DOHH2 (cell line): ENCODE results near the gene GPR61.
A peak's percentile ranks its signal among the peaks of the same experiment; 100 is the strongest.

Experiments
- H3F3A ChIP-seq: fragments of 200-600 bp; sonication (generic), shearing (Covaris generic); 2 replicates; pipeline ENCODE4 v1.6.0; 2016; ENCODE audit warnings: antibody characterized with exemption, mild to moderate bottlenecking; ENCODE audit not compliant: control insufficient read depth, insufficient read depth
- H3K27ac ChIP-seq: fragments of 200-600 bp; sonication (generic); 2 replicates; pipeline ENCODE4 v1.5.1; 2014; ENCODE audit warnings: low read depth, mild to moderate bottlenecking, low read length, moderate library complexity
- H3K27me3 ChIP-seq: fragments of 200-600 bp; sonication (generic); 2 replicates; pipeline ENCODE4 v1.6.1; 2014; ENCODE audit warnings: mild to moderate bottlenecking, low read length, mixed read lengths; ENCODE audit not compliant: control insufficient read depth
- H3K36me3 ChIP-seq: fragments of 200-600 bp; sonication (generic); 2 replicates; pipeline ENCODE4 v1.6.1; 2014; ENCODE audit warnings: mild to moderate bottlenecking, low read length, moderate library complexity, mixed read lengths; ENCODE audit not compliant: control insufficient read depth
- H3K4me1 ChIP-seq: fragments of 200-600 bp; sonication (generic); 2 replicates; pipeline ENCODE4 v1.6.1; 2014; ENCODE audit warnings: mild to moderate bottlenecking, low read length, mixed read lengths; ENCODE audit not compliant: control insufficient read depth
- H3K4me2 ChIP-seq: fragments of 200-600 bp; sonication (generic); 2 replicates; pipeline ENCODE4 v1.6.0; 2014; ENCODE audit warnings: mild to moderate bottlenecking, low read length, moderate library complexity
- H3K4me3 ChIP-seq: fragments of 200-600 bp; sonication (generic); 2 replicates; pipeline ENCODE4 v1.5.1; 2014; ENCODE audit warnings: mild to moderate bottlenecking, low read length, mixed read lengths
- H3K79me2 ChIP-seq: fragments of 200-600 bp; sonication (generic); 2 replicates; pipeline ENCODE4 v1.6.1; 2014; ENCODE audit warnings: mild to moderate bottlenecking, low read length, mixed read lengths; ENCODE audit not compliant: control insufficient read depth
- H3K9me2 ChIP-seq: fragments of 200-600 bp; sonication (generic); replicated peaks from 2 replicates; pipeline ENCODE4 v1.6.1; 2014; ENCODE audit warnings: mild to moderate bottlenecking, low read length, mixed read lengths; ENCODE audit not compliant: control insufficient read depth
- H3K9me3 ChIP-seq: fragments of 200-600 bp; sonication (generic); 2 replicates; pipeline ENCODE4 v1.6.1; 2014; ENCODE audit warnings: antibody characterized with exemption, low read length, mixed read lengths; ENCODE audit not compliant: control insufficient read depth, insufficient read depth
- H4K20me1 ChIP-seq: fragments of 200-600 bp; sonication (generic); 2 replicates; pipeline ENCODE4 v1.6.0; 2014; ENCODE audit warnings: low read depth, mild to moderate bottlenecking, antibody characterized with exemption, low read length, moderate library complexity; ENCODE audit not compliant: control insufficient read depth, insufficient read depth
- EZH2phosphoT487 ChIP-seq: fragments of 200-600 bp; sonication (generic); IDR thresholded peaks from 2 replicates; pipeline ENCODE4 v1.6.1; 2017; ENCODE audit warnings: borderline replicate concordance, mild to moderate bottlenecking, antibody characterized with exemption, low read length, moderate library complexity, mixed read lengths
- TF ChIP-seq, protein P1 (sequence below): fragments of 200-600 bp; sonication (generic); IDR thresholded peaks from one replicate; pipeline ENCODE4 v1.5.1; 2014; ENCODE audit warnings: antibody characterized with exemption, mild to moderate bottlenecking, low read depth, low read length; ENCODE audit not compliant: poor library complexity, severe bottlenecking

GPR61 gene

DNA sequence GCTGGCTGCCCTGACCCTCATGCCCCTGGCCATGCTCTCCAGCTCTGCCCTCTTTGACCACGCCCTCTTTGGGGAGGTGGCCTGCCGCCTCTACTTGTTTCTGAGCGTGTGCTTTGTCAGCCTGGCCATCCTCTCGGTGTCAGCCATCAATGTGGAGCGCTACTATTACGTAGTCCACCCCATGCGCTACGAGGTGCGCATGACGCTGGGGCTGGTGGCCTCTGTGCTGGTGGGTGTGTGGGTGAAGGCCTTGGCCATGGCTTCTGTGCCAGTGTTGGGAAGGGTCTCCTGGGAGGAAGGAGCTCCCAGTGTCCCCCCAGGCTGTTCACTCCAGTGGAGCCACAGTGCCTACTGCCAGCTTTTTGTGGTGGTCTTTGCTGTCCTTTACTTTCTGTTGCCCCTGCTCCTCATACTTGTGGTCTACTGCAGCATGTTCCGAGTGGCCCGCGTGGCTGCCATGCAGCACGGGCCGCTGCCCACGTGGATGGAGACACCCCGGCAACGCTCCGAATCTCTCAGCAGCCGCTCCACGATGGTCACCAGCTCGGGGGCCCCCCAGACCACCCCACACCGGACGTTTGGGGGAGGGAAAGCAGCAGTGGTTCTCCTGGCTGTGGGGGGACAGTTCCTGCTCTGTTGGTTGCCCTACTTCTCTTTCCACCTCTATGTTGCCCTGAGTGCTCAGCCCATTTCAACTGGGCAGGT lies 3.8 kb downstream of the GPR61 start:
- H3K9me2 ChIP-seq, result no peaks in the 10 kb centered on the region
- peaks cover 13% of the 10 kb centered on the region for H3K4me1 ChIP-seq
- no peak overlapping the region for H3K4me3 ChIP-seq
- peaks cover 5% of the 10 kb centered on the region; the same call in 1 of the 2 replicates for H3F3A ChIP-seq
- H3K36me3 ChIP-seq, result no peaks in the 10 kb centered on the region
- peaks cover 11% of the 10 kb centered on the region; the same call in 1 of the 2 replicates for H3K27me3 ChIP-seq
- H3K27ac ChIP-seq, result no peak overlapping the region
- H4K20me1 ChIP-seq, result no peaks in the 10 kb centered on the region
- peaks cover 17% of the 10 kb centered on the region for H3K79me2 ChIP-seq
- no peak overlapping the region for H3K4me2 ChIP-seq
- no peaks in the 10 kb centered on the region for H3K9me3 ChIP-seq
- TF ChIP-seq EZH2phosphoT487, result no peak
- TF ChIP-seq, protein P1, sequence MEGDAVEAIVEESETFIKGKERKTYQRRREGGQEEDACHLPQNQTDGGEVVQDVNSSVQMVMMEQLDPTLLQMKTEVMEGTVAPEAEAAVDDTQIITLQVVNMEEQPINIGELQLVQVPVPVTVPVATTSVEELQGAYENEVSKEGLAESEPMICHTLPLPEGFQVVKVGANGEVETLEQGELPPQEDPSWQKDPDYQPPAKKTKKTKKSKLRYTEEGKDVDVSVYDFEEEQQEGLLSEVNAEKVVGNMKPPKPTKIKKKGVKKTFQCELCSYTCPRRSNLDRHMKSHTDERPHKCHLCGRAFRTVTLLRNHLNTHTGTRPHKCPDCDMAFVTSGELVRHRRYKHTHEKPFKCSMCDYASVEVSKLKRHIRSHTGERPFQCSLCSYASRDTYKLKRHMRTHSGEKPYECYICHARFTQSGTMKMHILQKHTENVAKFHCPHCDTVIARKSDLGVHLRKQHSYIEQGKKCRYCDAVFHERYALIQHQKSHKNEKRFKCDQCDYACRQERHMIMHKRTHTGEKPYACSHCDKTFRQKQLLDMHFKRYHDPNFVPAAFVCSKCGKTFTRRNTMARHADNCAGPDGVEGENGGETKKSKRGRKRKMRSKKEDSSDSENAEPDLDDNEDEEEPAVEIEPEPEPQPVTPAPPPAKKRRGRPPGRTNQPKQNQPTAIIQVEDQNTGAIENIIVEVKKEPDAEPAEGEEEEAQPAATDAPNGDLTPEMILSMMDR, result no peak

GRCh38 chr1:109543988-109544735 lies 4.5 kb downstream of the GPR61 start:
- TF ChIP-seq, protein P1, result no peak
- no peak for TF ChIP-seq EZH2phosphoT487
- peaks cover 5% of the 10 kb centered on the region; the same call in 1 of the 2 replicates for H3F3A ChIP-seq
- peaks cover 24% of the 10 kb centered on the region for H3K79me2 ChIP-seq
- peaks cover 11% of the 10 kb centered on the region; the same call in 1 of the 2 replicates for H3K27me3 ChIP-seq
- peaks cover 3% of the 10 kb centered on the region; the same call in 1 of the 2 replicates for H3K36me3 ChIP-seq
- peaks cover 15% of the 10 kb centered on the region for H3K4me1 ChIP-seq
- H3K27ac ChIP-seq, result no peak overlapping the region
- H3K4me3 ChIP-seq, result no peak overlapping the region
- peaks cover 3% of the 10 kb centered on the region; the same call in 1 of the 2 replicates for H4K20me1 ChIP-seq
- H3K9me3 ChIP-seq, result no peaks in the 10 kb centered on the region
- no peak overlapping the region for H3K4me2 ChIP-seq
- H3K9me2 ChIP-seq, result no peaks in the 10 kb centered on the region

GRCh38 chr1:109546311-109547109 lies 6.8 kb downstream of the GPR61 start:
- Histone ChIP-seq H3K79me2 (peaks cover 47% of the 10 kb centered on the region), H4K20me1 (peaks cover 6% of the 10 kb centered on the region; the same call in 1 of the 2 replicates), H3K36me3 (peaks cover 6% of the 10 kb centered on the region), H3K27me3 (peaks cover 5% of the 10 kb centered on the region; the same call in 1 of the 2 replicates), H3K9me3 (no peaks in the 10 kb centered on the region), H3F3A (peaks cover 5% of the 10 kb centered on the region; the same call in 1 of the 2 replicates), H3K4me3 (peak overlapping the region; percentile 85), H3K9me2 (no peaks in the 10 kb centered on the region), H3K4me1 (peaks cover 28% of the 10 kb centered on the region), H3K27ac (peak overlapping the region; percentile 74), H3K4me2 (peak overlapping the region; percentile 90)
- TF ChIP-seq, protein P1, result peak; percentile 83
- no peak for TF ChIP-seq EZH2phosphoT487
